ENCODE data around the gene CRTC1.

The CRTC1 gene

GRCh38 chr19:18769989-18770528 is 86.6 kb downstream of the CRTC1 start:
- no peak for DNase-seq (ENCODE audit: low read depth)

GRCh38 chr19:18770663-18771327 is 87.3 kb downstream of the CRTC1 start:
- no peak for DNase-seq (ENCODE audit: low read depth)

- DNase-seq (ENCODE audit: low read depth), result no peak
These were observed 88.1 kb downstream of the CRTC1 start for GRCh38 chr19:18771328-18772242.

GRCh38 chr19:18772620-18773587 is 89.4 kb downstream of the CRTC1 start:
- DNase-seq (ENCODE audit: low read depth), result no peak

- DNase-seq (ENCODE audit: low read depth), result no peak
These were observed 90.2 kb downstream of the CRTC1 start for GRCh38 chr19:18773682-18774081.

GRCh38 chr19:18774107-18774506 is 90.6 kb downstream of the CRTC1 start:
- DNase-seq (ENCODE audit: low read depth), result no peak

- DNase-seq (ENCODE audit: low read depth), result no peak
These were observed 91.4 kb downstream of the CRTC1 start for GRCh38 chr19:18774782-18775444.

- no peak for DNase-seq (ENCODE audit: low read depth)
These were observed 92.3 kb downstream of the CRTC1 start for GRCh38 chr19:18775586-18776287.

- DNase-seq (ENCODE audit: low read depth), result peak; percentile 19
These were observed 92.8 kb downstream of the CRTC1 start for GRCh38 chr19:18776288-18776594.

- DNase-seq (ENCODE audit: low read depth), result peak; percentile 22
These were observed 93.3 kb downstream of the CRTC1 start for GRCh38 chr19:18776736-18777135.

- DNase-seq (ENCODE audit: low read depth), result no peak
These were observed 94.0 kb downstream of the CRTC1 start for GRCh38 chr19:18777301-18778075.

- DNase-seq (ENCODE audit: low read depth), result no peak
These were observed 94.6 kb downstream of the CRTC1 start for GRCh38 chr19:18778076-18778389.

GRCh38 chr19:18778826-18779495 is 95.5 kb downstream of the CRTC1 start:
- no peak for DNase-seq (ENCODE audit: low read depth)

GRCh38 chr19:18780081-18780480 is 96.6 kb downstream of the CRTC1 start:
- no peak for DNase-seq (ENCODE audit: low read depth)

- no peak for DNase-seq (ENCODE audit: low read depth)
These were observed 97.2 kb downstream of the CRTC1 start for GRCh38 chr19:18780631-18781030.

GRCh38 chr19:18781047-18781600 is 97.6 kb downstream of the CRTC1 start:
- DNase-seq (ENCODE audit: low read depth), result no peak

- DNase-seq (ENCODE audit: low read depth), result no peak
These were observed 98.5 kb downstream of the CRTC1 start for GRCh38 chr19:18781885-18782527.

GRCh38 chr19:18782559-18783225 is 99.2 kb downstream of the CRTC1 start:
- DNase-seq (ENCODE audit: low read depth), result no peak
